ENCODE data around the gene SLC27A2. TPM values are rescaled to one million over a fixed set of nuclear protein-coding genes. Genes with fewer than 3 reads are reported as not detected.

Gene SLC27A2
- total and polyA plus RNA-seq, 5 experiments from 2014 or later, result 0.16 to 0.74 (median 0.21) TPM; not detected in 2

- peaks cover 6 to 25% (median 19%) of the 10 kb centered on the region in 4 donors for H3K4me1 Mint-ChIP-seq
- POLR2A ChIA-PET, result no interaction called here
- peaks cover 0 to 8% (median 0%) of the 10 kb centered on the region in 5 donors for H3K27me3 Mint-ChIP-seq
- no peak overlapping the region for H3K27ac Mint-ChIP-seq
- H3K4me3 Mint-ChIP-seq, result no peak overlapping the region
- DNase-seq, result no peak
- no peak for ATAC-seq
- no peaks in the 10 kb centered on the region for H3K36me3 Mint-ChIP-seq
- no peaks in the 10 kb centered on the region for H3K9me3 Mint-ChIP-seq
These were observed 68.9 kb downstream of the SLC27A2 start for GRCh38 chr15:50250760-50251394.

- H3K9me3 Mint-ChIP-seq, result no peaks in the 10 kb centered on the region
- peaks cover 0 to 8% (median 0%) of the 10 kb centered on the region in 5 donors for H3K27me3 Mint-ChIP-seq
- POLR2A ChIA-PET, result no interaction called here
- no peak overlapping the region for H3K4me3 Mint-ChIP-seq
- no peaks in the 10 kb centered on the region for H3K36me3 Mint-ChIP-seq
- H3K27ac Mint-ChIP-seq, result no peak overlapping the region
- ATAC-seq, result no peak
- no peak for DNase-seq
- H3K4me1 Mint-ChIP-seq, result peaks cover 6 to 25% (median 19%) of the 10 kb centered on the region in 4 donors
These were observed 69.7 kb downstream of the SLC27A2 start for GRCh38 chr15:50251638-50252182.

- no peaks in the 10 kb centered on the region for H3K36me3 Mint-ChIP-seq
- POLR2A ChIA-PET, result no interaction called here
- ATAC-seq (no peak), DNase-seq (no peak)
- no peaks in the 10 kb centered on the region for H3K9me3 Mint-ChIP-seq
- H3K4me1 Mint-ChIP-seq, result peaks cover 4 to 18% (median 17%) of the 10 kb centered on the region in 4 donors
- H3K27me3 Mint-ChIP-seq, result peaks cover 0 to 8% (median 0%) of the 10 kb centered on the region in 5 donors
- no peak overlapping the region for H3K4me3 Mint-ChIP-seq
- peak overlapping the region in 1 of 10 donors; percentile 54 for H3K27ac Mint-ChIP-seq
These were observed 70.6 kb downstream of the SLC27A2 start for GRCh38 chr15:50252556-50252955.

DNA sequence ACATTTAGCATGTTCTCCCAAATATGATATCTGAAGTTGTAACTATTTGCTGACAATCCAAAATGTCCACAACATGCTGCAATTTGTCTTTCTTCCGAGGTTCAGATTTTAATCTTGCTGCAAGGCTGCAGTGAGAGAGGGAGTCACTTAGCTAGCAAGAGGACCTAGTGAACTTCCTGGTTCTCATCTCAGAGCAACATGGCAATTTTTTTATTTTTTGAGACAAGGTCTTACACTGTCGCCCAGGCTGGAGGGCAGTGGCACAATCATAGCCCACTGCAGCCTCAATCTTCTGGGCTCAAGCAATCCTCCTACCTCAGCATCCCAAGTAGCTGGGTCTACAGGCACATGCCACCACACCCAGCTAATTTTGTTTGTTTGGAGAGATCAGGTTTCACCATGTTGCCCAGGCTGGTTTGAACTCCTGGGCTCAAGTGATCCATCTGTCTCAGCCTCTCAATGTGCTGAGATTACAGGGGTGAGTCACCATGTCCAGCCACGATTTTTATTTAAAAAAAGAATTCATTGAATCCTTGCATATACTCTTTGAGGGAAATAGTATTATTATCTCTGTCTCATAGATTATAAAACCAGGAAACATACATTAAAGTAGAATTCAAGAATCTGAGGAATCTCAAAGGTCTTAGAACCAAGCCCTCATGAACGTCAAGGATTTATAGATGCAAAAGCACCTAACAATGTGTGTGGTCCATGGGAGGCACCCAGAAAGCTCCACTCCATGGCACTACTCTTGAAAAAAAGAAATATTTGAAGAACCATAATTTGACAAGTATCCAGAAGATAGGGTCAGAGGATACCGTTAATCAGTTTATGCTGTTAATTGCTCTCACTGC lies 74.4 kb downstream of the SLC27A2 start:
- DNase-seq (no peak), ATAC-seq (no peak)
- POLR2A ChIA-PET, result no interaction called here
- peaks cover 4 to 20% (median 15%) of the 10 kb centered on the region in 4 donors for H3K4me1 Mint-ChIP-seq
- no peaks in the 10 kb centered on the region for H3K36me3 Mint-ChIP-seq
- H3K27ac Mint-ChIP-seq, result no peak overlapping the region
- H3K9me3 Mint-ChIP-seq, result no peaks in the 10 kb centered on the region
- peaks cover 0 to 8% (median 0%) of the 10 kb centered on the region in 5 donors for H3K27me3 Mint-ChIP-seq
- no peak overlapping the region for H3K4me3 Mint-ChIP-seq

GRCh38 chr15:50257332-50257731 lies 75.3 kb downstream of the SLC27A2 start:
- ATAC-seq (no peak), DNase-seq (no peak)
- Mint-ChIP-seq H3K4me3 (no peak overlapping the region), H3K4me1 (peaks cover 5 to 26% (median 21%) of the 10 kb centered on the region in 4 donors), H3K27me3 (peaks cover 0 to 8% (median 0%) of the 10 kb centered on the region in 5 donors), H3K9me3 (no peaks in the 10 kb centered on the region), H3K27ac (no peak overlapping the region), H3K36me3 (no peaks in the 10 kb centered on the region)
- POLR2A ChIA-PET, result no interaction called here

- H3K36me3 Mint-ChIP-seq, result no peaks in the 10 kb centered on the region
- H3K4me1 Mint-ChIP-seq, result peaks cover 11 to 32% (median 27%) of the 10 kb centered on the region in 4 donors
- H3K4me3 Mint-ChIP-seq, result no peak overlapping the region
- H3K27me3 Mint-ChIP-seq, result peaks cover 0 to 8% (median 0%) of the 10 kb centered on the region in 5 donors
- no peaks in the 10 kb centered on the region for H3K9me3 Mint-ChIP-seq
- ATAC-seq (no peak), DNase-seq (no peak)
- H3K27ac Mint-ChIP-seq, result no peak overlapping the region
- POLR2A ChIA-PET, result no interaction called here
These were observed 75.9 kb downstream of the SLC27A2 start for GRCh38 chr15:50257924-50258323.

DNA sequence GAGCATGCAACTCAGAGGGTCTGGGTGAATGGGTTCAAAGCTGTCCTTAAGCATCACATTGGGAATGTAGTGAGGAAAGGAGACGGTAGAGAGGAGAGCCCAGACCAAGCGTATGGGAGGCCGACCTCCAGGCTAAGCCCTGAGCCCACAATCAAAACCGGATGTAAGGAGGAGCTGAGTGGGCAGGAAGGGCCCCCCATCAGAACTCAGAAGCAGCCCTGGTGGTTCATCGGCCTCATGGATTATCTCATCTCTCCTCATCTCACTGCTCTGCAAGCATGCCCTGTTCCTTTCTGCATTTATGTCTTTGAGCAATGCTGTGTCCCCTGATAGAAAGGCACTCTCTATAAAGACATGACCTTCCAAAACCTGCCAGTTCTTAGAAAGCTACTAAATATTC lies 77.3 kb downstream of the SLC27A2 start:
- no peak for DNase-seq
- ATAC-seq, result no peak
- Mint-ChIP-seq H3K9me3 (no peaks in the 10 kb centered on the region), H3K27ac (peak overlapping the region in 1 of 10 donors; percentile 57), H3K27me3 (peaks cover 0 to 5% (median 0%) of the 10 kb centered on the region in 5 donors), H3K4me1 (peaks cover 15 to 40% (median 34%) of the 10 kb centered on the region in 4 donors), H3K4me3 (no peak overlapping the region), H3K36me3 (no peaks in the 10 kb centered on the region)
- POLR2A ChIA-PET, result no interaction called here

DNA sequence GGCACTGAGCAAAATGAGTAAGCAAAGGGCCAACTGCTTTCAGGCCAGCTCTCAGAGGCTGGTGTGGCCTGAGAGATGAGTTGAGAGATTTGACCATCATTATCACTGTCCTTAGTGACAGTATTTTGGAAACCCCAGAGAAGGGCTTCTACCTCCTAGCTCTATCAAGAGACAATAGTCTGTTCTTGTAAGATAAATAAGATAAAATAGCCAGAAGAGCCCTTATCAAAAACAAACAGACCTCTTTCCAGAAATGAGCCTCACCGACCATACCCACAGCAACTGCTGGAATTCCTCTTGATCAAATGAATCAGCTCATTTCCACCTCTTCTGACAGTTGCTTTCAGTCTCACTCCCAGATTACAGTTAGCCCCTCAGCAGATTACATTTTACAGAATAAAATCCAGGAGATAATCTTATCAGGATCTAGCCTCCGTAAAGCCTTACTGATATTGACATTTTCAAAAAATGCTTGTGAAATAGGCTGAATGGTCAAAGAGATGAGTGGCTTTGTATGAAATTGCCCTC lies 79.0 kb downstream of the SLC27A2 start:
- no peak for ATAC-seq
- POLR2A ChIA-PET, result no interaction called here

GRCh38 chr15:50261981-50262380 lies 80.0 kb downstream of the SLC27A2 start:
- H3K9me3 Mint-ChIP-seq, result peaks cover 0 to 1% (median 0%) of the 10 kb centered on the region in 9 donors
- peak overlapping the region in 1 of 10 donors; percentile 3 for H3K4me3 Mint-ChIP-seq
- no peak for DNase-seq
- POLR2A ChIA-PET, result interaction anchor here (0.5 kb wide), 1 partner anchor 93 kb away, joined by 3 read pairs; the partner anchor contains the start of gene GABPB1
- peak overlapping the region in 4 of 10 donors; percentile 27 to 69 (median 50) for H3K27ac Mint-ChIP-seq
- peaks cover 15 to 40% (median 34%) of the 10 kb centered on the region in 4 donors for H3K4me1 Mint-ChIP-seq
- peak in 1 of 2 donors; percentile 52 for ATAC-seq
- H3K27me3 Mint-ChIP-seq, result peaks cover 0 to 7% (median 4%) of the 10 kb centered on the region in 5 donors
- no peaks in the 10 kb centered on the region for H3K36me3 Mint-ChIP-seq

More for the DNA sequence above, 79.0 kb downstream of the SLC27A2 start:
- H3K4me1 Mint-ChIP-seq, result peaks cover 15 to 40% (median 34%) of the 10 kb centered on the region in 4 donors
- H3K27me3 Mint-ChIP-seq, result peaks cover 0 to 5% (median 0%) of the 10 kb centered on the region in 5 donors
- H3K9me3 Mint-ChIP-seq, result no peaks in the 10 kb centered on the region
- no peak for DNase-seq
- no peaks in the 10 kb centered on the region for H3K36me3 Mint-ChIP-seq
- H3K27ac Mint-ChIP-seq, result peak overlapping the region in 2 of 10 donors; percentile 21 to 83
- H3K4me3 Mint-ChIP-seq, result no peak overlapping the region

DNA sequence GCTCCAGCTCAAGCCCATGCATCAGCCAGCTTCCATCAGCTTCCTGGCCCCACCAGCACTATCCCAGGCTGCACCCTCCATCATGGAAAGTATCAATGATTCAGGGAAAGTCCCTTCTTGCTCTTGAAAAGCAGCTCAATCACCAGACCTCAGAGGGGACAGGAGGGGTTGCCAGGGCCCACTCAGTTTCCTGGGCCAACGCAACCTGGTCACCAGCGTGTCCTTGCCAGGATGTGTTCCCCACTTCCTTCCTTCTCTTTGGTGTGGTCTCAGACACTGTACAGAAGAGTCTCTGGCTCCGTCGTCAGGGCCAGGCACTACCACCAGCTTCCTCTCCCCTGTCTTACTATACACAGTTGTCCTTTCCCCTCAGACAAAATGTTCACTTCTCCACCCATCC lies 80.5 kb downstream of the SLC27A2 start:
- Mint-ChIP-seq H3K36me3 (no peaks in the 10 kb centered on the region), H3K9me3 (peaks cover 0 to 5% (median 0%) of the 10 kb centered on the region in 9 donors), H3K4me3 (peak overlapping the region in 3 of 10 donors; percentile 8 to 73 (median 42)), H3K27me3 (peaks cover 0 to 10% (median 7%) of the 10 kb centered on the region in 5 donors), H3K4me1 (peaks cover 16 to 40% (median 34%) of the 10 kb centered on the region in 4 donors), H3K27ac (peak overlapping the region in 7 of 10 donors; percentile 6 to 91 (median 57))
- POLR2A ChIA-PET, result interaction anchor here (0.5 kb wide), 2 partner anchors 85 to 92 kb away, joined by 3 read pairs; partner anchors contain the start of gene GABPB1
- peak in 1 of 2 donors; percentile 83 for ATAC-seq
- DNase-seq, result peak in 5 of 10 donors; percentile 8 to 31 (median 23)

DNA sequence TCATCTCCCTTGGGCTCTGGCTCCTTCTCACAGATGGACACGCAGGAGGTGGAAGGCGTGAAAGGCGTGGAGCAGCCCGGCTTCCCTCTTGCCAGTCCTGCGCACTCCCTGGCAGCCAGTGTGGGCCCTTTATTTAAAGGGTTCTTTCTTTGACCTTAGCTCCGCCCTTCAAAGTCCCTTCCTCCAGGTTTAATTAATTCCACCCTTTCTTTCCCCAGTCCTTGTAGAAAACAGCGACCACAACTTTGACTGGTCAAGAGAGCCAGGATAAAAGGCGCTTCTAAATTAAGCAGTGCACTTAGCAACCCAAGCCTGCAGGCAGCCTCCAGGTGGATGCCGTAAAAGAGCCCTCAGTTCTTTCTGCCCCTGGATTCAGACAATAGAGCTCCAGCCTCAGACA lies 83.6 kb downstream of the SLC27A2 start, which contains the start of gene HDC:
Gene HDC, minus strand, starts transcription at position 107 of the 400 bp plus-strand sequence. Its CDS starts 103 bp downstream, at position 4.
- Mint-ChIP-seq H3K27me3 (peaks cover 0 to 10% (median 7%) of the 10 kb centered on the region in 5 donors), H3K4me3 (no peak within 1 kb of the TSS), H3K9me3 (peaks cover 0 to 6% (median 0%) of the 10 kb centered on the region in 9 donors), H3K27ac (peak within 1 kb of the TSS in 1 of 10 donors; percentile 15), H3K36me3 (no peaks in the 10 kb centered on the region), H3K4me1 (peaks cover 13 to 27% (median 24%) of the 10 kb centered on the region in 4 donors)
- no peak for DNase-seq
- no peak for ATAC-seq
- POLR2A ChIA-PET, result no interaction called here

GRCh38 chr15:50267577-50267976 lies 85.6 kb downstream of the SLC27A2 start:
- ATAC-seq, result no peak
- Mint-ChIP-seq H3K4me1 (peaks cover 8 to 12% (median 10%) of the 10 kb centered on the region in 4 donors), H3K4me3 (no peak overlapping the region), H3K27me3 (peaks cover 0 to 10% (median 7%) of the 10 kb centered on the region in 5 donors), H3K27ac (no peak overlapping the region), H3K9me3 (peaks cover 0 to 6% (median 0%) of the 10 kb centered on the region in 9 donors), H3K36me3 (no peaks in the 10 kb centered on the region)
- no peak for DNase-seq
- POLR2A ChIA-PET, result no interaction called here

Measured in naive thymus-derived CD8-positive, alpha-beta T cell (primary cell).